Measurements from ENCODE around the gene ADGRA1.
"Not testable (repeated sequence)": the region's sequence is repeated elsewhere in the genome, so short reads cannot be mapped to it uniquely, and the experiment has no call there.

The ADGRA1 gene

DNA sequence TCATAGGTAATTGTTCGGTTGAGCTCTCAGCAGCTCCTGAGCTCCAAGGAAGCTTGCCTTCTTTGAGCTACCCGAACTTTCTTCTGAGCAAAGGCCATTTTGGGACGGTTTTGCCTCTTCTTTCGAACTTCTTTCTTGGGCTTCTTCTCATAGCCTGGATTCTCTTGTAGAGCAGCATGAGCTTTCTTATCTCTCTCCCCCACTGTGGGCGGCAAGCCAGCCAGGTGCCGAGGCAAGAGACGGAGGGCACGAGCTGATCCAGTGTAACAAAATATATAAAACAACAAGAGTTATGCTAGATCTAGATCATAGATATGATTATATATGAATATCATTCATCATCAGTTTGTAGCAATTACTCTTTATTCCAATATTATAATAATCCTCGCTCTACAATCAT lies 55.8 kb downstream of the ADGRA1 start:
- no peak for DNase-seq (ENCODE audit: low spot score)

DNA sequence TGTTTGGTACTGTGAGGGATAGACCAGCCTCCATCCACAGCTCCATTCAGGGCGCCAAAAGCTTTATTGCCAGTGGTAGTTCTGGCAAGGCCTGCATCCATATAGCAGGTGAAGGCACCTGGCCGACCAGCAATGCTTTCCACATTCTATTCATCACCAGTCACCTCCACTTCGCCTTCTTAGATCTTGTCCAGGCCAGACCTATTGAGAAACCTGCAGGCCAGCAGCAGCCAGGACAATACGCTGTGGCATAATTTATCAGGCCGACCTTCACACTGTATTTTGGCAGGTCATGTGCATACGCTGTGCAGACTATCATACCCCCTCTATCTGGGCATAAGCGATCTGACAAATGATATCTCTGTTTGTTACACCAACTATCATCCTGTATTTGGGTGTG lies 57.0 kb downstream of the ADGRA1 start:
- DNase-seq (ENCODE audit: low spot score): no peak

DNA sequence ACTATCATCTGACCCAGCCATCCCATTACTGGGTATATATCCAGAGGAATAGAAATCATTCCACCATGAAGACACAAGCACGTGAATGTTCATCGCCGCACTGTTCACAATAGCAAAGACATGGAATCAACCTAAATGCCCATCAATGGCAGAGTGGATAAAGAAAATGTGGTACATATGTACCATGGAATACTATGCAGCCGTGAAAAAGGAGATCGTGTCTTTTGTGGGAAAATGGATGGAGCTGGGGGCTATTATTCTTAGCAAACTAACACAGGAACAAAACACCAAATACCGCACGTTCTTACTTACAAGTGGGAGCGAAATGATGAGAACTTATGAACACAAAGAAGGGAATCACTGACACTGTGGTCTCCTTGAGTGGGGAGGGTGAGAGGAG lies 62.5 kb downstream of the ADGRA1 start:
- no peak for DNase-seq (ENCODE audit: low spot score)

DNA sequence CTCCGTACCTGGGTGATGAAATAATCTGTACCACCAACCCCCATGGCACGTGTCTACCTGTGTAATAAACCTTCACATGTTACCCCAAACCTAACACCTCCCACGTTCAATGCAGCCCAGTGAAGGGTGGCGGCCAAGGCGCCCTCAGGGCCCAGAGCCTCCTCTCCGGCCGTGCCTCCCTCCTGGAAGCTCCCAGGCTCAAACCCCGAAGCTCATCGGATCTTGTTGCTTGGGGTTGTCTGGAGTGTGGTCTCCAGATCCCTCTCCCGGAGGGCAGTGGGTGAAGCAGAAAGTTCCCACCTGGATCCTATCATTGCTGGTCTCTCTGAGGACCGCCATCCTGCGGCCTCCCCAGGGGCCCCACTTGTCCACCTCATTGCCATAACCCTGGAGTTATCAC lies 62.9 kb downstream of the ADGRA1 start:
- no peak for DNase-seq (ENCODE audit: low spot score)

DNA sequence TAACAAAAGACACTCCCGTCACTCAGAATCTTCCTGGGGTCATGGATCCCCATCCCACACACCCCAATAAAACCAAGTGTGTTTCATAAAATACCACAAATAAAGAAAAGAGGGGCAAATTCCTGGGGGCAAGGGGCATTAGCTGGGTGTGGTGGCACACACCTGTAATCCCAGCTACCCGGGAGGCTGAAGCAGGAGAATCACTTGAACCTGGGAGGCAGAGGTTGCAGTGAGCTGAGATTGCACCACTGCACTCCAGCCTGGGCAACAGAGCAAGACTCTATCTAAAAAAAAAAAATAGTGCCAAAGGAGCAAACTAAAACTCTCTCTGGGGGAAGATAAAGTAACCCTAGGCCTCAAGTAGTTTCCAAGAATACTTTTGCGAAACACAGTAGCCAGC lies 63.3 kb downstream of the ADGRA1 start:
- DNase-seq (ENCODE audit: low spot score): not testable (repeated sequence)

DNA sequence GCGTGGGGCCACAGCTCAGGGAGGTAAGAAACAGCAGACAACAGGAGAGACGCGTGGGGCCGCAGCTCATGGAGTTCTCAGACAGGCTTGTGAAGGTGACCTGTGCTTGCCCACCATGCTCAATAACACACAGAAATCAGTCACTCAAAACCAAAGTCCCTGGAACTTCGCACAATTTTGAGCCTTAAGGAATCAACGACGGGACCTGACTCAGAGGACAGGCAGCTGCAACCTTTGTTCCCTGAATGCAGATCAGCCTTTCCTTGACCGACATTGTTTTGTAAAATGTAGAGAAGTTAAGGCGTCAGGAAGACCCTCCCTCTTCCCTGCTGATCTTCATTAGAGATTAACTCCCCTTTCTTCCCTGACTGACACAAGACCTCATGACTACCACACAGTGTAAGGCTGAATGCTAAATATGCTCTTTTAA lies 63.8 kb downstream of the ADGRA1 start:
- no peak for DNase-seq (ENCODE audit: low spot score)

DNA sequence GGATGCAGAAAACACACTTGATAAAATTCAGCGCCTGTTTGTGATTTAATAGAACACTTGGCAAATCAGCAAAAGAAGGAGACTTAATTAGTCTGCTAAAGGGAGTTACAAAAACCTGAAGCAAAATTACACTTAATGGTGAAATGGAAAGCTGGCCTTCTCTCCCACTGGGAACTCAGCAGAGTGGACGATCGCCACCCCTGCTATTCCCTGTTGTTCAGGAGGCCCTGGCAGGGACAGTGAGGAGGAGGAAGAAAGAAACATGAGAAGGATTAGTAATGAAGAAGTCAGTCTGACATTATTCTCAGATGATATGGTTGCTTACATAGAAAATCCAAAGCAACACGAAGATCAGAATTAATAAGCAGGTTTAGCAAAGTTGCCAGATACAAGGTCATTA lies 66.7 kb downstream of the ADGRA1 start:
- no peak for DNase-seq (ENCODE audit: low spot score)

DNA sequence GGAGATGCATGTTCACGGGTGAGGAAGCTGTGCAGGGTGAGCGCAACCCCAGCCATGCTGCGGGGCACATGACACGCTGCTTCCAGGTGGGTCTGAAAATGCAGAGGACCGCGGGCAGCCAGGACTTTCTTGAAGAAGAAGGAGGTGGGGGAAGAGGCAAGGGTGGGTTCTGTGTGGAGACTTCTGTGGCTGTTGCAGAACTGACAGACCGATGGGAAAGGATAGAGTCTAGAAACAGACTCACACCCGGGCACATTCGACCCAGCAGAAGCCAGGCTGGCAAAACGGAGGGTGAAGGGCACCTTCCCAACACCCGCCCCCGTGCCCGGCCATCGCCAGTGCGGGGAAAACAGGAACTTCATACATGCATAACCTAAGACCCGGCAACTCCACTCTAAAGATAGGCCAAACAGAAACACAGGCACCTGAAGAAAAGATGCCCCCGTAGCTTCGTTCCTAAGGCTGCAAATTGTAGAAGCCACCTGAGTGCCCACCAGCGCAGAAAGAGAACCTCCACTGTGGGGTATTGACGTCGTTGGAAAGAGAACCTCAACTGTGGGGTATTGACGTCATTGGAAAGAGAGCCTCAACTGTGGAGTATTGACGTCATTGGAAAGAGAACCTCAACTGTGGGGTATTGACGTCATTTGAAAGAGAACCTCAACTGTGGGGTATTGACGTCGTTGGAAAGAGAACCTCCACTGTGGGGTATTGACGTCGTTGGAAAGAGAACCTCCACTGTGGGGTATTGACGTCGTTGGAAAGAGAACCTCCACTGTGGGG lies 67.5 kb downstream of the ADGRA1 start:
- no peak for DNase-seq (ENCODE audit: low spot score)

DNA sequence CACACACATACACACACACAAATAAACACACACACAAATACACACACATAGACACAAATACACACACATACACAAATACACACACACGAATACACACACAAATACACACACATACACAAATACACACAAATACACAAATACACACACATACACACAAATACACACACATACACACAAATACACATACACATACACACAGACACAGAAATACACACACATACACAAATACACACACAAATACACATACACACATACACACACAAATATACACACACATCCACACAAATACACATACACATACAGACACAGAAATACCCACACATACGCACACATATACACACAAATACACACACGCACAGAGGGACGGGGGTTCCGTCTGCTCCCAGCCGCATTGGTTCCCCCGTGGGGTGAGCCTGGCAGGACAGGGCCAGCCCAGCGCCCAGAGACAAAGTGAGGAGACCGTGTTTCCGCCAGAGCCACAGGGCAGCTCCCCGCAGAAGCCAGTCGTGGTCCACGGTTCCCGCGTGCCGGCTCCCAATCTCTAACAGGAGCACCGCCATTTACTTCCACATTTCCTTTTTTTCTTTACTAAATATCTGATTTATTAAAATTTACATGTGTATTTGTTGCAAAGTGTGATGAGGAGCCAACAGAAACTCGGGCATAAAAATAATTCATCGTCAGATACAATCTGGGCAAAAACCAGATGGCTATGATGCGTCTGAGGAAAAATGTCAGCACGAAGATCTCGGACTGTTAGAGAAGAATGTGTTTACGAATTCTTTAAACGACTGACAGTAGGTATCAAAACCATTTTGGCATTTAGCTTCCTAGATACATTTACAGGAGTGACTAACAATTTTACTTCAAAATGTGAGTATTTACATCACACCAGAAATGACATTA lies 69.2 kb downstream of the ADGRA1 start:
- DNase-seq (ENCODE audit: low spot score): no peak

DNA sequence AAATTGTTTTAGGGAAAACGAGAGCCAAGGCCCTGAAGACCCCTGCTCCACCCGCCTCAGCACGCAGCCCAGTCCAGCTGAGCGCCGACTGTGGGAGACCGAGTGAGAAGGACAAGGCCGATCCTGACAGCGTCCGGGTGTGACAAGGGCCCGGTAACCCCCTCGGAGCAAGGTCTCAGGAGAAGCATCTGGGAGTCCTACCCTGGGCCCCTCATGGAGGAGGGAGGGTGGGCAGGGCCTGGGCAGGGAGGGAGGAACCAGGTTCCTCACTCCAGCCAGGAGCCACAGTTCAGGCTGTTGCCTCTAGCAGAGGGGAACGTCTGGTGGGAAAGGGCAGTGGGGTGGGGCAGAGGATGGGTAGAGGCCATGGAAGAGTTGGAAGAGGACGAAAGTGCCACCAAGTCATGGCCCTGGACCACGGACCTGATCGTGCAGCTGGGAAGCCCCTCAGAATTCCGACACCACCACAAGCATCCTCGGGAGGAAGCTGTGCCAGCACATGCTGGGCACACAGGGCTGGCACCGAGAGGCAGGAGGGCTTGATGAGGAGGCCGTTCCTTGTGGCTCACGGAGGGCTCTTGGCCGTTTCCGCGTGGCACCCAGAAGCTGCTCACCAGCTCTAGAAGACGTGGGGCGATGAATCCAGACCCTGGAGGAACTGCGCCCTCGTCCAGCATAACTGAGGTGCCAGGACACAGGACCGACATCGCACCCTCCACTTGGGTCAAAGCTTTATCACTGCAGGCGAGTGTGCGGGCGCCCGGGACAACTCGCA lies 70.1 kb downstream of the ADGRA1 start:
- DNase-seq (ENCODE audit: low spot score): no peak

DNA sequence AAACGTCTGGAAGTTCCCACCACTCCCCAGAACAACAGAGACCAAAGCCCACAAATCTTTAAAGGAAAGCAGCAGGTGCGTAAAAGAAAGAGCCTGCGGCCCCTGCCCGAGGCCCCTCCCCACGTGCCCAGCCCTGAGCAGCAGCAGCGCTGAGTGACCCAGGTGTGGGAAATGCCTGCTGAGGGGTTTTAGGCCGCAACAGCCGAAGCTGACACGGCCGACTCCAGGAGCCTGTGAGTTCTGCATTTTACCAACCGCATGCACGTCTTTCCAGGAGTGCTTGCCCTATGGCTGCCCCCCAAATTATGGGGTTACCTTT lies 70.7 kb downstream of the ADGRA1 start:
- no peak for DNase-seq (ENCODE audit: low spot score)

DNA sequence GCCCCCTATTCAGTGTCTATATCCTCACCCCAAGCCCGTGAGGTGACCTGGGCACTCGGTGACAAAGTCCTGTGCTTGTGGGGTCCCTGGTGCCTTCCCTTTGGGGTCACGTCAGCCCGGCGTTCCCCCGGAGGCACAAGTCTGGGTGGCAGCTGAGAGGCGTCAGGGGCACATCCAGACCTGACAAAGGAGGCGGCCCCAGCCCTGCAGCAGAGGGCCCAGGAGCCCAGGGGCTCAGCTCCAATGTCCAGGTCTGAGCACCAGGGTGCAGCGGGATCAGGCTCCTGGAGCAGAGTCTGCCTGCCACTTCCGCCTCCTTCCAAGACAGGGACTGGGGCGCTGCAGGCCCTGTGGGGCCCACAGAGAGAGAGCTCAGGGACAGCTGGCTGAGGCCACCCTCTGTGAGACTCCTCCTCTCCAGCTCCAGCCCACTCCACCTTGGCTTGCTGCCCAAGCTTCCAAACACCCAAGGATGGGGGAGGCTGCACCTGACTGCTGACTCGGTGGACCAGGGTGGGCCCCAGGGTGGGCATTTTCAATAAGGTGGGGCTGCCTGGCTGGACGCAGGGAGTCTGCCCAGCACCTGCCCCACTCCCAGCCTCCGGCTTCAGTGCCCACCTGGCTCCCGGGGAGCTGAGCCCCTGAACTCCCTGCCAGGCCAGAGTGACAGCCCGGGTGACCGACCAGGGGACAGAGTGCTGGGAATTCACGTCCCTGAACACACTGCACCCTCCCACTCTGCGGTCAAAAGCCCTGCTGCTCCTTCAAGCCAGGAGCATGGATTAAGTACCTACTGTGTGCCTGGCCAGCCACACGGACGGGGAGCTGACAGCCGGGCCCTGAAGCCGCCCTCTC lies 71.3 kb downstream of the ADGRA1 start:
- no peak for DNase-seq (ENCODE audit: low spot score)

DNA sequence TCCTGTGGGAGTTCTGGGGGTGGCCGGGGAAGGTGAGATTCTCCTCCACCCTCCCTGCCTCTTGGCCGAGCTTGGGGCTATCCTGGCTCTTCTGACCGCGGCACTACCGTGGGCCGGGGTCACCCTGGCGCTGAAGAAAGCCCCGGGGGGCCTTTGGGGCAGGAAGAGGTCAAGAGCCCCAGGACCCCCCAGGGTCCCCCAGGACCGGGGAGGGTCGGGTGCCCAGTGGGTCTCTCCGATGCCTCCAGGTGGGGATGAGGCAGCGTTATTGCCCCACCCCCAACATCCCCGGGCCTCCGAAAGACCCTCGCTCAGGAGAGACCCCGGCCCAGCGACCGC lies 71.9 kb downstream of the ADGRA1 start:
- DNase-seq (ENCODE audit: low spot score): no peak

DNA sequence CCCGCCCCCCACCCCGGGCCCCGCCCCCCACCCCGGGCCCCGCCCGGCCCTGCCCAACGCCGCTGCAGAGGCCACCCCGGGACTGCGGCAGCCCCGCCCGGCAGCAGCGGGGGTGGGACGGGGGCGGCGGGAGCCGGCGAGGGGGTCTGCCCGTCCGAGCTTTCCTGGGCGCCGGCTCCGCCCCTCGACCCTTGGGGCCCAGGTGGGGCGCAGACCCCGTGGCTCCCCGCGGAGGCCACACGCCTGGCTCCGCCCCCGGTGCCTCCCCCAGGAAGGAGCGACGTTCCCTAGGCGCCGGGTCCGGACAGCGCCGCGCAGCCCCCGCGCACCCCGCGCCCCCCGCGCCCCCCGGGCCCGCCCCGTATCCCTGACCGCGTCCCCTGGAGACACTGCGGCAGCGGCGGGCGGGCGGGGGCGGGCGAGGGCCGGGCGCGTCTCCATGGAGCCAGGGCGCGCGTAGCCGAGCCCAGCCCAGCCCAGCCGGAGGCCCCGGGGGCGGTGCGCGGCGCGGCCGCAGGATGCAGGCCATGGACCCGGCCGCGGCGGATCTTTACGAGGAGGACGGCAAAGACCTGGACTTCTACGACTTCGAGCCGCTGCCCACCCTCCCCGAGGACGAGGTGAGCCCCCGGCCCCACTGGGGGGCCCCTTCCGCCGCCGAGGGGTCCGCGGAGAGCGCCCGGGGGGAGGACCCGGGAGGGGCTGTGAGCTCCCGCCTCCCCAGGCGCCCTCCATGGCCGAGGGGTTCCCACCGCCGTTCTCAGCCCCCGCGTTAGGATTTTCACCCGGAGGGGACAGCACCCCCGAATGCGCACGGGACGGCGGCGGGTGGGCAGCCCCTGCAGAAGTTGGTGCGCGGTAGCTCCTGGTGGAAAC lies 72.5 kb downstream of the ADGRA1 start, which contains the start of gene KNDC1:
Gene KNDC1, plus strand, starts transcription at position 270 of the 876 bp plus-strand sequence. Its CDS starts 249 bp downstream, at position 519.
- no peak for DNase-seq (ENCODE audit: low spot score)

DNA sequence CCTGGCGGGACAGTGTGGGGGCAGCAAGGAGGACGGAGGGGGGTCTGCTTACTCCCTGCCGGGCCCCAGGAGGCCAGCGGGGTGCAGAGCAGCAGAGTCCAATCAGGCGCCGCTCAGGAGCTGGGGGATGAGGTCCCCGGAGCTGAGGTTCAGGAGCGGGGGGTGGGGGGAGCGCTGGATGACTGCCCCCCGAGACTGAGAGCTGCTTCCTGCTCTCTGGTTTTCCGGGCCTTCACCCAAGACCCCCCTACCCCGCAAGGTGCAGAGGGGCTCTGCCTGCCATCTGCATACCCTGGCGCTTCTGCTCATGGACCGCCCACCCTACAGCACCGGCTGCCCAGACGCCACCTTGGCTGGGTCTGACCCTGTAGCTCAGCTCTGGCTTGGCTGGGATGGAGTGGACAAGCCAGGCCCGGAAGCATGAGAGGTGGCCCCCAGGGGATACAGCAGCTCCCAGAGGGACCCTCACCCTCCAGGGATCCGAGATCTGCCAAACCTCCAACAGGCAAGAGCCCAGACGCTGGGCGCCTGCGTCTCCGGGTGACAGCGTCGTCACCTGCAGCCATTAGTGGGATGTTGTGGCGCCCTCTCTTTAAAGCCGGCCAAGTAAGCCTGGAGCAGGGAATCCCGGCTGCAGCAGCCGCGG lies 73.2 kb downstream of the ADGRA1 start:
- no peak for DNase-seq (ENCODE audit: low spot score)

DNA sequence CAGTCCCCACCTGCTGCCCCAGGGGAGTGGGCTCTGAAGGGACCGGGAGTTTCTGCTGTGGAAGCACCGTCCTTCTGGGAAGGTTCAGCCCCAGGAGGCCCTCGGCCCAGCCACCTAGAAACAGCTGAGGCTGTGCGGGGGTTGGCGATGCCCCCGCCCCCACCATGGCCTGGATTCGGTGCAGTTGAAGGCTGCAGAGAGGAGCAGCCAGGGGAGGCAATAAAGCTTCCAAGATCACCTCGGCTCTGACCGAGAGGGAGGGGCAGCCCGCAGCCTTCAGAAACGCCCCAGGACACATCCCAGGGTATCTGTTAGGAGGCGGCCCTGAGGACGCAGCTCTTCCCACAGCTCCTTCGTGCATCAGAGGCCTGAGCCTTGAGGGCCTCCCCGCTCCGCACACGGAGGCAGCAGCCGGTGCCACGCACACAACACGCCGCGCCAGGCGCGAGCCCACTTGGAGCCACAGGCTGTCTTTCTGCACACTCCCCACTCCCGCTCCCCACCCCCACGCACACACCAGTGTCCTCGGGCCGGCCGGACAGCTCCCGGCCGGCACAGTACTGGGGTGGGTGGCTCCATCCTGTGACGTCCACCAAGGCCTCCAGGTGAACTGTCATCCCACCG lies 73.9 kb downstream of the ADGRA1 start:
- DNase-seq (ENCODE audit: low spot score): no peak

DNA sequence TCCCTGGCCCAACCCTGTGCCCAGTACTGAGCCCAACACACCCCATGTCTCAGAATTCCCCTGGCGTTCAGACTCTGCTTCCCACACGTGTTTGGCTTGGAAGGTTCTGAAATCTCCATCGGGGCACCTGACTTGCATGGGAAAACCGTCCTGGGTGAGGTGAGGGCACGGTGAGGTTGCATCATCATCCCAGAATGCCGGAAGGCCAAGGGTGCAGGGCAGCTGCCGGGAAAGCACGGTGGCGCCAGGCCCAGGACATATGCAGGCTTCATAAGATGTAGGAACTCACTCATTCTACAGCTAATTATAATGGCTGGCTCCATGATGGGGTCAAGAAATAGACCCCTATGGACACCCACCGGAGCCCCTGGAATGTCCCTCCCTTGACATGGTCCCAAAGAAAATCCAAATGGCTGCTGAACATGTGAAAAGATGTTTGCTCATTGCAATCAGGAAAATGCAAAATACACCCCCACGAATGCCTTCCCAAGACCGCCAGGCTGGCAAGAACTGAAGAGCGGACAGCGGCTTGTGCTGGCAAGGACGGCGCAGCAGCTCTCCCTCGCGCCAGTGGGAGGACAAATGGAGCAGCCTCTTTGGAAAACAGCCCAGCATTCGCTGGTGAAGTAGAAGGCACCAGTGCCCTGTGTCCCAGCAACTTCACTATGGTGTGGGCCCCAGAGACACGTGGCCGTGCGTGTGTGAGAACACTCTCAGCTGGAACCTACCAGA lies 74.6 kb downstream of the ADGRA1 start:
- DNase-seq (ENCODE audit: low spot score): no peak

DNA sequence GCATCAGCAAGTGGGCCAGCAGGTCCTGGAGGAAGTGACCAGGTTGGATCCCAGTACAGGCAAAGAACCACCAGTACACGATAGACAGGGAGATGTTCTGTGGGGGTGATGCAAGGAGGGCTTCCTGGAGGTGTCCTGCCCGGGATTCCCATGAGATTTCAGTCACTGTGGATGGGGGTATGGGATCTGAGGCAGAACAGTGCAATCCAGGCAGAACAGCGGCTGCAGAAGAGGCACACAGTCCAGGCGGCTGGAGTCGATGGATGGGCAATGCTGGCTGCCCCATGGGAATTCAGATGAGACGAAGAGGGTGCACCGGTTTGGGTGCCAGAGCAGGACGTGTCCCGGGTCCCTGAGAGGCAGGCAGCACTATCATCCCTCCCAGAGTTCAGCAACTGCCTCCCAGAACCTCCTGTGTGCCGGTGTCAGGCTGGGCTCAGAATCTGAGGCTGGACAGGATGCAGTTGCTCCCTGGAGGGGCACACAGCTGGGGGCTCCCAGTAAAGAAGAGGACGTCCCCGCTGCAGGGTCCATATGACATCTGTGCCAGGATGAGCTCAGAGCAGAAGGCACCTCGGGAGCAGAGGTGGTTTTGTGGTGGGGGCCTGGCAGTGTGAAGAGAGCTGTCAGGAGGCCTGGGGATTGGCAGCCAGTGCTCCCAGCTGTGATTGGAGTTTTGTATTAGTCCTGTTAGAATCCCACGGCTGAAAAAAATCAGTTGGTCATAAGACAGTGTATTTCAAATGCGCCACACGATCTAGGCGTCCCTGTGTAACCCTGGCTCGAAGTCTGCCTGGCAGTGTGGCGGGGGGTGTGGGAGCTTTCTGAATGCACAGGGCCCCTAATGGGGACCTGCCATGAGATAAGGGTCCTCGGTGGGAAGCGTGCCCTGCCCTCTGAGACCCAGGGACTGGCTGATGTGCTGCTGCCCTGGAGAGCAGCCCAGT lies 75.5 kb downstream of the ADGRA1 start:
- DNase-seq (ENCODE audit: low spot score): no peak

Measured in CD4-positive, alpha-beta T cell treated with Interleukin-2 at 100 ng/mL for 4 hours (primary cell).